AG10803 (cell line): ENCODE data around the gene FSTL4.

Source experiments
- DNase-seq: peaks from one replicate; pipeline ENCODE4 v3.0.0; 2010; ENCODE audit warnings: low read depth
- H3K4me3 ChIP-seq: 2 replicates; pipeline ENCODE4 v1.5.1; 2011; ENCODE audit warnings: mild to moderate bottlenecking, low read length, control low read depth
- CTCF ChIP-seq: conservative IDR thresholded peaks from 2 replicates; pipeline ENCODE4 v1.5.1; 2011; ENCODE audit warnings: mild to moderate bottlenecking, low read length, control low read depth, inconsistent platforms

FSTL4 gene

GRCh38 chr5:133149345-133149744, 463.0 kb downstream of the FSTL4 start:
- TF ChIP-seq CTCF = no peak
- no peak overlapping the region for H3K4me3 ChIP-seq
- no peak for DNase-seq

GRCh38 chr5:133147815-133148567, 464.4 kb downstream of the FSTL4 start:
- TF ChIP-seq CTCF = no peak
- DNase-seq = no peak
- no peak overlapping the region for H3K4me3 ChIP-seq

- TF ChIP-seq CTCF = no peak
- peak; percentile 3 for DNase-seq
- no peak overlapping the region for H3K4me3 ChIP-seq
Measured at GRCh38 chr5:133147411-133147810, 464.9 kb downstream of the FSTL4 start.
